ENCODE data around the gene RXRG.

The RXRG gene

GRCh38 chr1:165483412-165483811 is 38.5 kb upstream of the RXRG start:
- DNase-seq (ENCODE audit: low read depth in 2 of 2): no peak
- no peak for TF ChIP-seq CTCF (IDR thresholded peaks at IDR 0.05; ENCODE audit: low read depth, low read length)
- no peak overlapping the region for H3K4me3 ChIP-seq (replicated peaks in 1 of 2; ENCODE audit: low read depth in 2 of 2, low read length in 2 of 2)

- H3K4me3 ChIP-seq (replicated peaks in 1 of 2; ENCODE audit: low read depth in 2 of 2, low read length in 2 of 2): no peak overlapping the region
- peak; percentile 67 to 90 for DNase-seq (ENCODE audit: low read depth in 2 of 2)
- no peak for TF ChIP-seq CTCF (IDR thresholded peaks at IDR 0.05; ENCODE audit: low read depth, low read length)
These were observed 37.0 kb upstream of the RXRG start for GRCh38 chr1:165481820-165482532.

GRCh38 chr1:165476776-165477175 is 31.9 kb upstream of the RXRG start:
- TF ChIP-seq CTCF (IDR thresholded peaks at IDR 0.05; ENCODE audit: low read depth, low read length): no peak
- no peak for DNase-seq (ENCODE audit: low read depth in 2 of 2)

GRCh38 chr1:165474196-165474595 is 29.3 kb upstream of the RXRG start:
- no peak for DNase-seq (ENCODE audit: low read depth in 2 of 2)
- no peak overlapping the region for H3K4me3 ChIP-seq (replicated peaks in 1 of 2; ENCODE audit: low read depth in 2 of 2, low read length in 2 of 2)
- no peak for TF ChIP-seq CTCF (IDR thresholded peaks at IDR 0.05; ENCODE audit: low read depth, low read length)

More at GRCh38 chr1:165476776-165477175, 31.9 kb upstream of the RXRG start:
- H3K4me3 ChIP-seq (replicated peaks in 1 of 2; ENCODE audit: low read depth in 2 of 2, low read length in 2 of 2): no peak overlapping the region

GRCh38 chr1:165473081-165473480 is 28.2 kb upstream of the RXRG start:
- H3K4me3 ChIP-seq (replicated peaks in 1 of 2; ENCODE audit: low read depth in 2 of 2, low read length in 2 of 2): no peak overlapping the region
- no peak for DNase-seq (ENCODE audit: low read depth in 2 of 2)
- TF ChIP-seq CTCF (IDR thresholded peaks at IDR 0.05; ENCODE audit: low read depth, low read length): no peak

- no peak for TF ChIP-seq CTCF (IDR thresholded peaks at IDR 0.05; ENCODE audit: low read depth, low read length)
- no peak overlapping the region for H3K4me3 ChIP-seq (replicated peaks in 1 of 2; ENCODE audit: low read depth in 2 of 2, low read length in 2 of 2)
- no peak for DNase-seq (ENCODE audit: low read depth in 2 of 2)
These were observed 23.9 kb upstream of the RXRG start for GRCh38 chr1:165468726-165469249.

Data from cardiac fibroblast (primary cell).